SW480 (cell line): ENCODE data around the gene VAV3.
"Not testable (repeated sequence)": the region's sequence is repeated elsewhere in the genome, so short reads cannot be mapped to it uniquely, and the experiment has no call there.

Source experiments
- DNase-seq: peaks from one replicate; pipeline ENCODE4 v3.0.0-alpha.2; 2016; ENCODE audit warnings: low spot score

The VAV3 gene

DNA sequence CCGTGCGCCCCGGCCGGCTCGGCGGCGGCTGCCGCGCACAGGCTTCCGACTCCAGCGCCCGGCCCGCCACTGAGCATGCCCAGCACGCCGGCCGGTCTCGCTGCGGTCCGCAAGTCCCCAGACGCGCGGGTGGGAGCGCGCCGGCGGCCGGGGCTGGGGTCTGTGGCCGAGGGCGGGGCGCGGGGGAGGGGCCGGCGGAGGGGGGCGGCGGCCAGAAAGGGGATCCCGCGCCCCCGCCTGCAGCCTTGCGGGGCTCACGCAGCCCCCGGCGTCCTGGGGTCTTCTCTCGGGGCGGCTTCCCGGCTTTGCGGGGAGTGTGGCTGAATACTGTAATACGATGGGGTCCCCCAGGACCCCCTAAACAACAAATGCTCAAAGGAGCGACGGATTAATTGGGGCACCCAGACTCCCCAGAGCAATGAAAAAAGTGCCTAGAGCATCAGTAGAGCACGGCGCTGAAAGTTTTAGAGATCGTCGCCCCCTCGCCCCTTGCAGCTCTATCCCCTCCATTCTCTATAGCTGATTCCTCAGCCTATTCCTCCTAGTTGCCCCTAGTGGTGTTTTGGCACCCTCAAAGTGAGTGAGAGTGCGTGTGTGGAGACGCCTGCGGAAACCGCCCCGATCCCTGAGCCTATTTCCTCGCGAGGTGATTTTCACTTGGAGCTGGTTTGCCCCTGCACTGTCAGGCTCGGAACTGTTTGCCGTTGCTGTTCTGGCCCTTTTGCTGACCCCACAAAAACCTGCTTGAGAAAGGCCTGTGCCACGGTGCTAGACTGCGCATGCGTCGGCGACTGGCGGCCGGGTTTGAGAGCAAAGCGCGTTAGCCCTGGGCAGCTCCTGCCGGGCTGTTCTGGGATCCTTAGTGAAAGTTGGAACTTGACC, at the start of gene VAV3:
VAV3 (minus strand) TSS at position 71 of the 882 bp plus-strand sequence. CDS start 311 bp downstream, outside the sequence.
- no peak for DNase-seq

GRCh38 chr1:108012553-108012952, 47.6 kb upstream of the VAV3 start:
- no peak for DNase-seq

GRCh38 chr1:108011295-108011694, 46.3 kb upstream of the VAV3 start:
- no peak for DNase-seq

- DNase-seq: no peak
Measured at GRCh38 chr1:108010581-108010980, 45.6 kb upstream of the VAV3 start.

DNA sequence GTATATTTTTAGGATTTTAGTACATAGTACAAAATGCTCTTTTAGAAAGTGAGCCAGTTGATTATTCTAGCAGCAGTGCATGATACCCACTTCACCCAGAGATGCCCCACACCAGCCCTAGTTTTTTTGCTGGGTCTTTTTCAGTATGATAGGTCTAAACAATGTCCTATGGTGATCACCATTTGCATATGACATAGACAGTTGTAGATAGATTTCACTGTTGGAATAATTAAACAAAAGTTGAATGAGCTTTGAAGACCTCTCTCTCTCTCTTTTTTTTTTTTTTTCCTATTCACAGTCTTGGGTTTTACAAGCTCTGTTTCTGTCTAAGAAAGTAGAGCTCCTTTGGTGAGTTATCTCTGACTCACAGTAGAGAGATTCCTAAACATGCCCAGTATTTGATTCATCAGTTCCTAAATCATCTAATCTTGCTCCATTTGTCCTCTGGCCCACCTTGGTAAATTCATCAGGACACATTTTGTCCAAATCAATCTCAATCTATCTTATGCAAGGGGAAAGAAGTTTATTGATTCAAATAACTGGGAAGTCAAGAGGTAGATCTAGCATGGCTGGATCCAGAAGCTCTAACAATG, 44.7 kb upstream of the VAV3 start:
- no peak for DNase-seq

DNA sequence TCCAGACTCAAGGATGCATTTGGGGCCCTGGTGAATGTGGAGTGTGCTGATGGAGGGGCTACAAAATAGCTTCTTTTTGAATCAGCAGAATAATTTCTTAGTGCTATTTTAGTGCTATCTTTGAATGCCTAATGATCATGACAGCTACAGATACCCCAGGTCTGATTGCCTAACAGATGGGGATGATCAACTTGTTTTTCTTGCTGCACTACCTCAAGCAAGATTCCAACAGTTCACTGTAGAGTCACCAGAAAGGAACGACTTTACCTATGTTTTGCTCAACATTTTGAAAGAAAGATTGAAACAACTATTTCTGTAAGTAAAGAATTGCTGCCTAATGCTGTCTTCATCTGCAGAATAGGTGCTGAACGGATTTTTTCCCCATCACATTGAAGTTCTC, 42.6 kb upstream of the VAV3 start:
- DNase-seq: no peak

GRCh38 chr1:108007070-108007469, 42.1 kb upstream of the VAV3 start:
- no peak for DNase-seq

DNA sequence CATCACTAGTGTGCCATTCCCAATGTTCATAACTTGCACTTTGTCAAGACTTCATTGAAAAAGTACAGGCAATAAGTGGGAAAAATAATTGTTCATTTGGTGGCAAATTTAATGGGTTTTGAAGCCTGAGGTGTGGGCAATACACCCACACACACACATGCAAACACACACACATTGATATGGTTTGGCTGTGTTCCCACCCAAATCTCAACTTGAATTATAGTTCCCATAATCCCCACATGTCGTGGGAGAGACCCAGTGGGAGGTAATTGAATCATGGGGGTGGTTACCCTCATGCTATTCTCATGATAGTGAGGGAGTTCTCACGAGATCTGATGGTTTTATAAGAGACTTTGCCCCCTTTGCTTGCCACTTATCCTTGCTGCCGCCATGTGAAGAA, 39.9 kb upstream of the VAV3 start:
- not testable (repeated sequence) for DNase-seq

DNA sequence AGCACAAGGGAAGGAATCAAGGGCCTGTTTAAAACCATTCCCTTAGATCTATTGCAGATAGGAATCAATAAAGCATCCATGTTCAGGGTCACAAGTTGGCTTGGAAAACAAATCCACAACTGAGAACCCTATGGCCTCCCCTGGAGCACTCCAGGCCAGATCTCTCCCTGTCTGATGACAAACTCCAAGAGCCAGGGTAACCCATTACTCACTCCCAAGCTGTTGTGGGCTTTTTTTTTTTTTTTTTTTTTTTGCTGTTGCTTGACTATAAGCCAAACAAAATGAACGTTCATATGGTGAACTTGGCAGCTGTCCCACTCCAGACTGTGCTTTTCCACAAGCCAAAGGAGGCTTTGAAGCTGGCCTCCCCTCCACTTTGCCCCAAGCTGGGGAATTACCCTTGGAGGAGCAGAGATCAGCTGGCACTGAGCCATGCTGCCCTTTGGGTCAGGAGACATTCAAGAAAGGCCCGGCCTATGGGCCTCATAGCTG, 35.7 kb upstream of the VAV3 start:
- DNase-seq: no peak

DNA sequence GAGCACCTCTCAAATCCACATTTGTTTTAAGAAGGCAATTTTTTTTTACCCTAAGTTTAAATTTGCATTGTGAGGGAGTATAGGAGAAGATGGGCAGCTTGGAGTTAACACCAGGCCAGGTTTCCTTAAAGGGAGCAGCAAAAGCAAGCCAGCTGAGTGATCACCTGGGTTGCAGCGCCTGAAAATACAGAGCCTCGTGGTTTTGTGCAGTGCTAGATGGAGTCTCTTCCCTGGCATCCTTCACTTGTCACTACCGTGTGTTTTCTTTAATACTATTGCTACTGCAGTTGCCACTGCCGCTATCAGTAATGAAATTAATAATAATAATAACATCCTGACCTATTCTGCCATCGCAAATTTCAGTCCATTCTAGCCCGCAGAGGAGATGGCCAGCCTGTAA, 35.2 kb upstream of the VAV3 start:
- no peak for DNase-seq

DNA sequence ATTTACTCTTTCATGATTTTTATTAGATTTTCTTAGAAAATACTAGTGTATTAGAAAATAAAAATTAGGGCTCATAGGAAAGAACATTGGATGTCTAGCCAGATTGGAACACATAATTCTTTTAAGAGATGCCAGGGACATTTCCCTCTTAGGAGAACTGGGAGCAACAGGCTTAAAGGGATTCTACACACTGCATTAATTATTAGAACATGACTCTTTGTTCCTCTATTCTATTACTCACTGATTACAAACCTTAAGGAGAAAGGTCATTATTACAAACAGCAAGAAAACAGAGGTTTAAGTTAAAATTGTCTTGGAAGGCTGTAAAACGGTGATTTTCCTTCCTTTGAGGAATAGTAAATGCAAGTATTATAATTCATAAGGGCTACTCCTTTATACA, 32.9 kb upstream of the VAV3 start:
- no peak for DNase-seq

- DNase-seq: peak; percentile 67
Measured at GRCh38 chr1:107993920-107994319, 28.9 kb upstream of the VAV3 start.

- no peak for DNase-seq
Measured at GRCh38 chr1:107992347-107992746, 27.4 kb upstream of the VAV3 start.

DNA sequence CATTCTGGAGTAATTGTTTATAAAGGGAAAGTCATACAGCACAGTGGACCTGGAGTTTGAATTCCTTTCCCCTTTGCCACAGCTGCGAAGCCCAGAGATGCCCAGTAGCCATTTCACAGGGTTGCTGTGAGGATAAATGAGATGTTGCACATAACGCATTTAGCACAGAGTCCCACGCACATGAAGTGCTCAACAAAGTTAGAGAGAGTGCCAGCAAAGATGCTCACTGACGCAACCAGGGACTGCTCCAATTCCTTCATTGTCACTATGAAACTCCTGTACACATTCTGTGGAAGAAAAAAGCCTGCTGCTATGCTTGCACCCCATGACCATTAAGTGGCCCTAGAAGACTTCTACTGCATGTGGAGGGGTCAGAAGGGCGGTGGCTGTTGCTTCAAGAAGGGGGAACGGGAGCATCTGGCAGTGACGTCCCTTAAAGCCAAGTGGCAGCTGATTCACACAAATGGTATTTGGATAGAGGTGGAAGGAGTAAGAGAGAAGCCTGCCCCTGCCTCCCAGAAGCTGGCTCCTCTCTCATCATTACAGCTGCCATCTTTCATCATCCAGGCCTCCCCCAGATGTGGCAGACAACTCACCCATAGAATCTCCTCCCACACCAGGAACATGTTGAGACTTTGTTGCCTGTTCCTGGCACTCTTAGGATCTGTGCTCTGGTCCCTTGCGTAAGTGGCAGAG, 26.5 kb upstream of the VAV3 start:
- peak; percentile 2 for DNase-seq

DNA sequence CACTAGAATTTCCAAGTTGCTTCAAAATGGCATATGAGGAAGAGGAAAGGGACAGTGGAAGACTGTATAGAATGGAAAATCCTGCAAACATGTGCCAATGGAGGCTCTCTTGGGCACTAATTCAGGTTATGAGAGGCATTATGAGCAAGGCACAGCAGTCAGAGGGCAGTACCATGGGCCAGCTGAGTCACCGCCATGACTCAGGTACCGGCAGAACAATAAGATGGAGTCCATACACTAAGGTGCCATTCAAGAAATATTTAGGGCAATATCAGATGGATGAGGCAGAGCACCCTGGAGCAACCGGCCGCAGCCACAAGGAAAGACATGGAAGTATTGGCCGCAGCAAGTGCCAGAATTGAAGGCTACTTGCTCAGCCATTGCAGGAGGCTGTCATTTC, 25.6 kb upstream of the VAV3 start:
- no peak for DNase-seq

- no peak for DNase-seq
Measured at GRCh38 chr1:107981277-107981676, 16.3 kb upstream of the VAV3 start.

- no peak for DNase-seq
Measured at GRCh38 chr1:107979926-107980325, 14.9 kb upstream of the VAV3 start.

- no peak for DNase-seq
Measured at GRCh38 chr1:107979088-107979487, 14.1 kb upstream of the VAV3 start.

- DNase-seq: no peak
Measured at GRCh38 chr1:107976836-107977235, 11.9 kb upstream of the VAV3 start.

DNA sequence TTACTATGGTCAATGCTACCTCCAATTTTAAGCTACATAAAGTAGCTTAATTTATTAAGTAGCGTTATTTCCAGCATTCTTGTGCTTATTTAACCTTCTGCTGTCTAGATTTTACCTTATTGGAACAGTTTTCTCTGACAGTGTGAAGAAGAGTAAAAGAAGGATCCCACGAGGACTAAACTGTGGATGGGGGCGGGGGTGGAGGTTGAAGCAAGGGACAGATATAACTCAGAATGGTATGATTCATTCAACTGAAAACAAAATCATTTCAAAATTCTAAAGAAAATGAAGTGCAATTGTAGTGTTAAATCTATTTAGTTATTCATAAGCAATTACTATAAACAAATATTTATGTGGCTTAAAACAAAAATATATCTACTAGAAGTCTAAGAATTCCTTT, 11.5 kb upstream of the VAV3 start:
- DNase-seq: no peak

GRCh38 chr1:107975851-107976250, 10.9 kb upstream of the VAV3 start:
- DNase-seq: no peak

DNA sequence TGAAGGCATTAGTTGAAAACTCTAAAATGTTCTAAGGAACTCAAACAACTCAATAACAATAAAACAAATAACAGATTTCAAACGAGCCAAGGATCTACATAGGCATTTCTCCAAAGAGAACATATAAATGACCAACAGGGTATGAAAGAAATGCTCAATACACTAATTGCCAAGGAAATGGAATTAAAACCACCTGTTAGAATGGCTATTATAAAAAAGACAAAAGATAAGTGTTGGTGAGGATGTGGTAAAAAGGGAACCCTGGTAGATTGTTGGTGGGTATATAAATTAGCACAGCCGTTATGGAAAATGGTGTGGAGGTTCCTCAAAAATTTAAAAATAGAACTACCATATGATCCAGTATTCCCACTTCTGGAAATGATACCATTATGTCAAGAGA, 9.1 kb upstream of the VAV3 start:
- no peak for DNase-seq
